Trophoblast cell (in vitro differentiated cells and primary cell): ENCODE data around the gene GPT2.
"Not testable (repeated sequence)": the region's sequence is repeated elsewhere in the genome, so short reads cannot be mapped to it uniquely, and the experiment has no call there.

Source experiments
- DNase-seq, 2 donors: peaks; one replicate each; pipeline ENCODE4 v3.0.0-alpha.2; 2016
- H2AFZ ChIP-seq: 2 replicates; pipeline ENCODE4 v1.6.1; 2013; ENCODE audit warnings: low read length, moderate library complexity, mild to moderate bottlenecking; ENCODE audit not compliant: insufficient read depth, poor library complexity
- H2AK5ac ChIP-seq: 2 replicates; pipeline ENCODE4 v1.6.1; 2013; ENCODE audit warnings: mild to moderate bottlenecking, low read length
- H2BK120ac ChIP-seq: 2 replicates; pipeline ENCODE4 v1.6.1; 2013; ENCODE audit warnings: low read length, mild to moderate bottlenecking, moderate library complexity; ENCODE audit not compliant: insufficient read depth, poor library complexity
- H2BK12ac ChIP-seq: 2 replicates; pipeline ENCODE4 v1.6.1; 2013; ENCODE audit warnings: mild to moderate bottlenecking, low read length, moderate library complexity
- H2BK5ac ChIP-seq: 2 replicates; pipeline ENCODE4 v1.6.1; 2013; ENCODE audit warnings: low read length, low read depth, moderate library complexity, mild to moderate bottlenecking; ENCODE audit not compliant: poor library complexity
- H3K14ac ChIP-seq: 2 replicates; pipeline ENCODE4 v1.6.1; 2013; ENCODE audit warnings: mild to moderate bottlenecking, low read length
- H3K18ac ChIP-seq: 2 replicates; pipeline ENCODE4 v1.6.1; 2013; ENCODE audit warnings: mild to moderate bottlenecking, low read length
- H3K23ac ChIP-seq: 2 replicates; pipeline ENCODE4 v1.6.1; 2013; ENCODE audit warnings: low read length
- H3K27ac ChIP-seq: 2 replicates; pipeline ENCODE4 v1.5.1; 2013; ENCODE audit warnings: low read depth, mild to moderate bottlenecking, inconsistent platforms, low read length, moderate library complexity
- H3K27me3 ChIP-seq: 2 replicates; pipeline ENCODE4 v1.6.1; 2013; ENCODE audit warnings: inconsistent platforms, mild to moderate bottlenecking, low read length, moderate library complexity; ENCODE audit not compliant: insufficient read depth
- H3K36me3 ChIP-seq, 2 experiments: 1 replicate in 1 of 2; 2 replicates in 1 of 2; pipeline ENCODE4 v1.6.1; 2013; ENCODE audit warnings: low read length in 2 of 2, mild to moderate bottlenecking in 2 of 2, moderate library complexity in 1 of 2; ENCODE audit not compliant: insufficient read depth in 2 of 2, control insufficient read depth in 1 of 2
- H3K4ac ChIP-seq: 2 replicates; pipeline ENCODE4 v1.6.1; 2013; ENCODE audit warnings: low read depth, mild to moderate bottlenecking, low read length, moderate library complexity
- H3K4me1 ChIP-seq, 2 experiments: 1 replicate in 1 of 2; 2 replicates in 1 of 2; pipeline ENCODE4 v1.6.1; 2013; ENCODE audit warnings: low read length in 2 of 2, mild to moderate bottlenecking in 2 of 2, moderate library complexity in 1 of 2; ENCODE audit not compliant: insufficient read depth in 2 of 2, control insufficient read depth in 1 of 2
- H3K4me2 ChIP-seq: 2 replicates; pipeline ENCODE4 v1.6.1; 2013; ENCODE audit warnings: inconsistent platforms, mild to moderate bottlenecking, low read length, moderate library complexity
- H3K4me3 ChIP-seq: 2 replicates; pipeline ENCODE4 v1.5.1; 2013; ENCODE audit warnings: mild to moderate bottlenecking, low read depth, low read length, inconsistent platforms
- H3K79me1 ChIP-seq: one replicate; pipeline ENCODE4 v1.6.1; 2013; ENCODE audit warnings: low read length
- H3K79me2 ChIP-seq: 2 replicates; pipeline ENCODE4 v1.6.1; 2013; ENCODE audit warnings: low read length, mild to moderate bottlenecking; ENCODE audit not compliant: control insufficient read depth, insufficient read depth, poor library complexity
- H3K9ac ChIP-seq: 2 replicates; pipeline ENCODE4 v1.6.1; 2013; ENCODE audit warnings: mild to moderate bottlenecking, low read length
- H3K9me3 ChIP-seq: 2 replicates; pipeline ENCODE4 v1.6.1; 2013; ENCODE audit warnings: low read depth, mild to moderate bottlenecking, control low read depth, inconsistent platforms, low read length; ENCODE audit not compliant: insufficient read depth
- H4K12ac ChIP-seq: 2 replicates; pipeline ENCODE4 v1.6.1; 2013; ENCODE audit warnings: low read depth, mild to moderate bottlenecking, low read length, moderate library complexity
- H4K8ac ChIP-seq: 2 replicates; pipeline ENCODE4 v1.6.1; 2013; ENCODE audit warnings: low read depth, mild to moderate bottlenecking, low read length, moderate library complexity
- H4K91ac ChIP-seq: one replicate; pipeline ENCODE4 v1.6.1; 2013; ENCODE audit warnings: low read depth, mild to moderate bottlenecking, low read length, moderate library complexity
- WGBS: extraction: QIAGEN DNeasy Blood & Tissue Kit; methylation state at CpG from one replicate; pipeline ENCODE4 v1.1.7; 2013; ENCODE audit warnings: missing lambda C conversion rate; ENCODE audit not compliant: insufficient read length, insufficient coverage; ENCODE audit errors: extremely low coverage; 5-methylcytosine and 5-hydroxymethylcytosine counted together

Gene GPT2

DNA sequence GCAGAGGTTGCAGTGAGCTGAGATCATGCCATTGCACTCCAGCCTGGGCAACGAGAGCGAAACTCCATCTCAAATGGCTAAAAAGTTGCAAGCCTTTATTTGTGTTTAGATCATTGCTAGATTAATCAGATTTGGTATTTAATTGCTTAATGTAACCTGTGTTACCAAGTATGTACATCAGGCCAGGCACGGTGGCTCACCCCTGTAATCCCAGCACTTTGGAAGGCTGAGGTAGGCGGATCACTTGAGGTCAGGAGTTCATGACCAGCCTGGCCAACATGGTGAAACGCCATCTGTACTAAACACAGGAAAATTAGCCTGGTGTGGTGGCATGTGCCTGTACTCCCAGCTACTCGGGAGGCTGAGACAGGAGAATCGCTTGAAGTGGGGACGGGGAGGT lies 60.6 kb downstream of the GPT2 start:
- H3K27ac ChIP-seq, H3K23ac ChIP-seq, H3K79me1 ChIP-seq, H3K9ac ChIP-seq, H2BK5ac ChIP-seq, H2AFZ ChIP-seq, H3K79me2 ChIP-seq, H2AK5ac ChIP-seq, H4K91ac ChIP-seq, H3K4me1 ChIP-seq, H2BK12ac ChIP-seq, H3K27me3 ChIP-seq, H3K18ac ChIP-seq, H4K12ac ChIP-seq, H3K14ac ChIP-seq, H3K36me3 ChIP-seq, H3K4me3 ChIP-seq, H3K4me2 ChIP-seq, H2BK120ac ChIP-seq, H4K8ac ChIP-seq, H3K9me3 ChIP-seq, DNase-seq, H3K4ac ChIP-seq: not testable (repeated sequence)
- no CpG with 5 or more reads among the region's 8 CpGs for WGBS

DNA sequence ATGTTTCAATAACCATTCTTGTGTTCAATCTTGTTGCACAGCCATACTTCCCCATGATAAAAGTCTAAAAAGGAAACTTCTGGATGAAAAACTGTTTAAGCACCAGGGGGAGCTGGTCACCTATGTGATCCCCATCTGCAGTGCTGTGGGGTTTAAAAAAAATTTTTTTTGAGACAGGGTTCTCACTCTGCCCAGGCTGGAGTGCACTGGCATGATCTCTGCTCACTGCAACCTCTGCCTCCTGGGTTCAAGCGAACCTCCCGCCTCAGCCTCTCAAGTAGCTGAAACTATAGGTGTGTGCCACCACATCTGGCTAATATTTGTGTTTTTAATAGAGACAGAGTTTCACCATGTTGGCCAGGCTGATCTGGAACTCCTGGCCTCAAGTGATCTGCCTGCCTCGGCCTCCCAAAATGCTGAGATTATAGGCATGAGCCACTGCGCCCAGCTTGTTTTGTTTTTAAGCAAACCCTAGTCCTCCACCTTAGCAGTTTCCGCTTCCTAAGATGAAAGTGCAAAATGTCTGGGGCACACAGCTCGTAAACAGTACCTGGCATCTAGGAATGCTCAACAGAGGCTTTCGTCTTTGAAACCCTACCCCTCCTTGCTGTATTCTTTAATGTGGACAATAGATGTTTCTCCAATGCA lies 63.9 kb downstream of the GPT2 start:
- Histone ChIP-seq H4K91ac (no peak overlapping the region), H3K36me3 (no peaks in the 10 kb centered on the region), H3K27ac (no peak overlapping the region), H4K8ac (no peak overlapping the region), H3K23ac (no peak overlapping the region), H2BK5ac (no peak overlapping the region), H3K79me1 (peaks cover 1% of the 10 kb centered on the region), H3K4me1 (peaks cover 4 to 5% of the 10 kb centered on the region in 2 experiments), H2BK12ac (no peak overlapping the region), H3K79me2 (no peaks in the 10 kb centered on the region), H3K9me3 (no peaks in the 10 kb centered on the region), H3K18ac (no peak overlapping the region), H3K4me3 (no peak overlapping the region), H2AFZ (no peak overlapping the region), H3K4me2 (no peak overlapping the region), H3K4ac (no peak overlapping the region), H3K14ac (no peak overlapping the region), H4K12ac (no peak overlapping the region), H3K9ac (no peak overlapping the region), H2BK120ac (no peak overlapping the region), H2AK5ac (no peak overlapping the region), H3K27me3 (no peaks in the 10 kb centered on the region)
- peak; percentile 21 to 58 for DNase-seq
- WGBS: no CpG with 5 or more reads among the region's 7 CpGs

DNA sequence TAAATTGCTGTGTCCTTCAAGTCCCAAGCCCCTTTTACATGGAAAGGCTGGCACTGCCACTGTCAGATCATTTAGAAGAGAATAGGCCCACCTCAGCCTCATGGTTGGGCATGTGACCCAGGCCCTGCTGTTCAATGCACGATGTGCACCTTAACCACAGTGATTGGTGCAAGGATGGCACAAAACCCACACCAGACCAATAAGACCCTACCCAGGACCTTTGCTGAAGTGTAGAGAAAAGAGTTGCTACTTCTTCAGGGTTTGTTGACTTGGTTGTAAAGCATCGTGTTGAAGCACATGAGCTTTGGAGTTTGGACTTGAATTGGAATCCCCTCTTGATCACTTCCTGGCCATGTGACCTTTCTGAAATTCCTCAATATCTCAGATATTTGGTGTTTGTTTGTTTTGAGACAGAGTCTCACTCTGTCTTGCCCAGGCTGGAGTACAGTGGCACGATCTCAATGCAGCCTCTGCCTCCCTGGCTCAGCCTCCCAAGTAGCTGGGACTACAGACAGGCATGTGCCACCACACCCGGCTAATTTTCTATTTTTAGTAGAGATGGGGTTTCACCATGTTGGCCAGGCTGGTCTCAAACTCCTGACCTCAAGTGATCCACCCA lies 64.5 kb downstream of the GPT2 start:
- no peak overlapping the region for H2BK5ac ChIP-seq
- H3K18ac ChIP-seq: no peak overlapping the region
- no peak overlapping the region for H2AK5ac ChIP-seq
- H2BK120ac ChIP-seq: no peak overlapping the region
- no peaks in the 10 kb centered on the region for H3K79me2 ChIP-seq
- H4K8ac ChIP-seq: no peak overlapping the region
- H3K9ac ChIP-seq: no peak overlapping the region
- H3K4ac ChIP-seq: no peak overlapping the region
- H3K36me3 ChIP-seq: no peaks in the 10 kb centered on the region
- no peaks in the 10 kb centered on the region for H3K4me1 ChIP-seq
- H3K14ac ChIP-seq: no peak overlapping the region
- DNase-seq: no peak
- no peak overlapping the region for H3K4me2 ChIP-seq
- no CpG with 5 or more reads among the region's 4 CpGs for WGBS
- no peak overlapping the region for H3K23ac ChIP-seq
- no peak overlapping the region for H3K27ac ChIP-seq
- no peak overlapping the region for H2BK12ac ChIP-seq
- H3K4me3 ChIP-seq: no peak overlapping the region
- no peak overlapping the region for H4K12ac ChIP-seq
- no peak overlapping the region for H2AFZ ChIP-seq
- H4K91ac ChIP-seq: no peak overlapping the region
- no peaks in the 10 kb centered on the region for H3K79me1 ChIP-seq
- H3K9me3 ChIP-seq: no peaks in the 10 kb centered on the region
- H3K27me3 ChIP-seq: no peaks in the 10 kb centered on the region

DNA sequence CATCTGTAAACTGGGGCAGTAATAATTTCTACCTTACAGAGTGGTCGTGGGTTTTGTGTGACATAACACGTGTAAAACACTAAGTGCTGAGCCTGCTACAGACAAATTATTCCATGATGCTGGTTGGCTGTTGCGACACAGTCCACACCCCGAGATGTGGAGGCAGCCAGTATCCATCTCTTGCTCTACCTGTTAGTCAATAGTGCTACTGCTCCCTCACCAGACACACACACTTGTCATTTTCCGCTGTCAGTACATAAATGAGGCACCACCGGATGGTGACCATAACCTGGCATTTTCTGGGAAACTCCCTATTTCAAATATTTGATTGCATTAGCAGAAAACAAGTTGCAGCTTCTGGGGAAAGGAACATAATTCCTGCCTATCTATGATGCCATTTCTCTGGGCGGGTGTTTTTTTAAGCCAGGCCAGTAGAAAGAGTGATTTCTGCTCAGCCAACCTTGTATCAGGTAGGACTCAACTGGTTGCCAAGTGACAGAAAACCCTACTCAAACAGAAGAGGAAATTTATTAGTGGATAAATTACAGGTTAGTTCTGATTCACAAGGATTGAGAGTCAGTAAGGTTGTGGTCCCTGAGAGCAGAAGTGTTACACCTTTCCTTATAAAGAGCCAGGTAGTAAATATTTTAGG lies 65.2 kb downstream of the GPT2 start:
- Histone ChIP-seq H3K27me3 (no peaks in the 10 kb centered on the region), H3K36me3 (peaks cover 0 to 2% of the 10 kb centered on the region in 2 experiments), H4K12ac (no peak overlapping the region), H3K4me1 (no peaks in the 10 kb centered on the region), H3K18ac (no peak overlapping the region), H2BK12ac (no peak overlapping the region), H3K9me3 (no peaks in the 10 kb centered on the region), H3K27ac (no peak overlapping the region), H2AK5ac (no peak overlapping the region), H3K4me3 (no peak overlapping the region), H3K9ac (no peak overlapping the region), H4K8ac (no peak overlapping the region), H2BK120ac (no peak overlapping the region), H4K91ac (no peak overlapping the region), H2BK5ac (no peak overlapping the region), H3K4me2 (no peak overlapping the region), H2AFZ (no peak overlapping the region), H3K79me2 (no peaks in the 10 kb centered on the region), H3K14ac (no peak overlapping the region), H3K23ac (no peak overlapping the region), H3K4ac (no peak overlapping the region), H3K79me1 (no peaks in the 10 kb centered on the region)
- no CpG with 5 or more reads among the region's 7 CpGs for WGBS
- DNase-seq: peak in 1 of 2 donors; percentile 14
